ENCODE measurements around the gene CMTM7. TPM values are rescaled to one million over a fixed set of nuclear protein-coding genes. Genes with fewer than 3 reads are reported as not detected.
"Not testable (repeated sequence)": the region's sequence is repeated elsewhere in the genome, so short reads cannot be mapped to it uniquely, and the experiment has no call there.

The CMTM7 gene
- total and polyA plus RNA-seq, 2 of the 8 experiments (the other 6 are each of a cell fraction or from before 2014, with no cell fraction given): 33.3 to 65.8 TPM

- H2BK12ac ChIP-seq (ENCODE audit: low read depth, low read length); H2AFZ ChIP-seq (ENCODE audit: low read length); H3K4me2 ChIP-seq (ENCODE audit: insufficient read depth in 1 of 2, low read depth in 2 of 2, low read length in 2 of 2); H3K14ac ChIP-seq (ENCODE audit: insufficient read length); H3K4ac ChIP-seq (replicated peaks; ENCODE audit: insufficient read length, low read depth, low read length); H3K79me2 ChIP-seq (ENCODE audit: control insufficient read depth in 1 of 2, insufficient read depth in 2 of 2, low read length in 2 of 2); H3K27me3 ChIP-seq (replicated peaks in 1 of 4; ENCODE audit: control insufficient read depth in 3 of 4, extremely low read depth in 1 of 4, insufficient read depth in 3 of 4, low read length in 3 of 4); H2BK120ac ChIP-seq (replicated peaks; ENCODE audit: low read depth, low read length); H3K27ac ChIP-seq (ENCODE audit: low read depth, low read length); POLR2A ChIA-PET (ENCODE audit: partially characterized antibody); H4K20me1 ChIP-seq (replicated peaks in 1 of 2; ENCODE audit: control insufficient read depth in 1 of 2, insufficient read depth in 2 of 2, low read length in 2 of 2); H3K18ac ChIP-seq (ENCODE audit: extremely low read depth, low read length); DNase-seq (ENCODE audit: low read depth in 1 of 2, low spot score in 2 of 2); H3K9ac ChIP-seq (replicated peaks in 1 of 4; ENCODE audit: extremely low read depth in 1 of 4, low read depth in 3 of 4, low read length in 3 of 4); H2AK5ac ChIP-seq (ENCODE audit: low read depth, low read length); H2BK5ac ChIP-seq (ENCODE audit: low read depth, low read length); H3K4me3 ChIP-seq (ENCODE audit: extremely low read depth in 1 of 4, insufficient read depth in 2 of 4, low read depth in 3 of 4, low read length in 4 of 4); H2BK20ac ChIP-seq (ENCODE audit: low read length); H3K36me3 ChIP-seq (ENCODE audit: control insufficient read depth in 2 of 4, insufficient read depth in 4 of 4, low read length in 3 of 4); H3K56ac ChIP-seq (replicated peaks; ENCODE audit: insufficient read length, low read depth, low read length); H3K23me2 ChIP-seq (ENCODE audit: low read depth, low read length); H4K91ac ChIP-seq (replicated peaks; ENCODE audit: insufficient read length, low read length); FAIRE-seq; H4K8ac ChIP-seq (ENCODE audit: extremely low read depth, insufficient read depth, low read length); H2BK15ac ChIP-seq (ENCODE audit: low read length); H3K23ac ChIP-seq (ENCODE audit: insufficient read length); H3K4me1 ChIP-seq (replicated peaks in 1 of 4; ENCODE audit: control insufficient read depth in 3 of 4, insufficient read depth in 4 of 4, low read length in 3 of 4); H4K5ac ChIP-seq (ENCODE audit: insufficient read length, low read depth, low read length); H3K9me3 ChIP-seq (ENCODE audit: insufficient read depth in 2 of 2, low read depth in 1 of 2, low read length in 1 of 2); H3K79me1 ChIP-seq (ENCODE audit: low read depth, low read length): not testable (repeated sequence)
- CTCF ChIA-PET (ENCODE audit: partially characterized antibody): interaction anchor here (0.6 to 1.5 kb wide), 3 partner anchors 66 to 252 kb away, joined by 3 to 6 read pairs (median 3); no protein-coding TSS in a partner anchor
- WGBS, 2 experiments (ENCODE audit: extremely low coverage in 1 of 2, insufficient coverage in 1 of 2, insufficient read length in 1 of 2, insufficient replicate concordance in 2 of 2, low coverage in 1 of 2, low lambda C conversion rate in 2 of 2, missing lambda C conversion rate in 1 of 2): 92% methylated on average over 12 of the region's 12 CpGs; no CpG with 5 or more reads in 1 of the 2 experiments
These were observed 80.5 kb downstream of the CMTM7 start for GRCh38 chr3:32472151-32472550.
